ENCODE results near the gene RAVER2. TPM values are rescaled to one million over a fixed set of nuclear protein-coding genes. Genes with fewer than 3 reads are reported as not detected.

RAVER2 gene
- total and polyA plus RNA-seq, 2 experiments from 2014 or later = 7.8 to 24.6 TPM

- Mint-ChIP-seq H3K27ac (peak overlapping the region; percentile 93), H3K36me3 (ENCODE audit: low read depth) (peaks cover 12% of the 10 kb centered on the region; the same call in 2 of the 3 replicates), H3K27me3 (ENCODE audit: insufficient read depth, low read depth, poor library complexity) (no peaks in the 10 kb centered on the region), H3K4me3 (no peak overlapping the region), H3K4me1 (peaks cover 6% of the 10 kb centered on the region; the same call in 2 of the 3 replicates), H3K9me3 (no peaks in the 10 kb centered on the region; the same call in 2 of the 3 replicates)
- Histone ChIP-seq H3F3A (replicated peaks; ENCODE audit: low read depth) (no peaks in the 10 kb centered on the region), H4K20me1 (replicated peaks; ENCODE audit: insufficient read depth) (no peaks in the 10 kb centered on the region), H3K4me1 (ENCODE audit: insufficient read depth) (no peaks in the 10 kb centered on the region), H3K27ac (ENCODE audit: low read depth) (no peak overlapping the region), H3K27me3 (ENCODE audit: insufficient read depth) (no peaks in the 10 kb centered on the region), H3K36me3 (ENCODE audit: insufficient read depth) (no peaks in the 10 kb centered on the region), H2AFZ (no peak overlapping the region), H3K9me2 (ENCODE audit: insufficient read depth) (no peaks in the 10 kb centered on the region), H3K79me2 (replicated peaks; ENCODE audit: insufficient read depth) (no peaks in the 10 kb centered on the region), H3K4me2 (no peak overlapping the region), H3K4me3 (no peak overlapping the region)
- peak; percentile 82 for ATAC-seq
- TF ChIP-seq, protein P1, sequence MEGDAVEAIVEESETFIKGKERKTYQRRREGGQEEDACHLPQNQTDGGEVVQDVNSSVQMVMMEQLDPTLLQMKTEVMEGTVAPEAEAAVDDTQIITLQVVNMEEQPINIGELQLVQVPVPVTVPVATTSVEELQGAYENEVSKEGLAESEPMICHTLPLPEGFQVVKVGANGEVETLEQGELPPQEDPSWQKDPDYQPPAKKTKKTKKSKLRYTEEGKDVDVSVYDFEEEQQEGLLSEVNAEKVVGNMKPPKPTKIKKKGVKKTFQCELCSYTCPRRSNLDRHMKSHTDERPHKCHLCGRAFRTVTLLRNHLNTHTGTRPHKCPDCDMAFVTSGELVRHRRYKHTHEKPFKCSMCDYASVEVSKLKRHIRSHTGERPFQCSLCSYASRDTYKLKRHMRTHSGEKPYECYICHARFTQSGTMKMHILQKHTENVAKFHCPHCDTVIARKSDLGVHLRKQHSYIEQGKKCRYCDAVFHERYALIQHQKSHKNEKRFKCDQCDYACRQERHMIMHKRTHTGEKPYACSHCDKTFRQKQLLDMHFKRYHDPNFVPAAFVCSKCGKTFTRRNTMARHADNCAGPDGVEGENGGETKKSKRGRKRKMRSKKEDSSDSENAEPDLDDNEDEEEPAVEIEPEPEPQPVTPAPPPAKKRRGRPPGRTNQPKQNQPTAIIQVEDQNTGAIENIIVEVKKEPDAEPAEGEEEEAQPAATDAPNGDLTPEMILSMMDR (conservative IDR thresholded peaks at IDR 0.05; ENCODE audit: low read depth in 2 of 2) = peak; percentile 91 to 95
- TF ChIP-seq ZNF331 (CRISPR knock-in tag; IDR thresholded peaks at IDR 0.05; ENCODE audit: low read depth) (no peak), JUNB (IDR thresholded peaks at IDR 0.05; ENCODE audit: unreplicated experiment) (no peak)
- peak; percentile 90 for DNase-seq (ENCODE audit: low spot score)
Observed at GRCh38 chr1:64823691-64824476, 79.0 kb downstream of the RAVER2 start.

GRCh38 chr1:64826991-64827390, 82.1 kb downstream of the RAVER2 start:
- Mint-ChIP-seq H3K4me1 (peaks cover 14% of the 10 kb centered on the region), H3K4me3 (no peak overlapping the region), H3K36me3 (ENCODE audit: low read depth) (no peaks in the 10 kb centered on the region), H3K27ac (no peak overlapping the region), H3K9me3 (no peaks in the 10 kb centered on the region), H3K27me3 (ENCODE audit: insufficient read depth, low read depth, poor library complexity) (peaks cover 1% of the 10 kb centered on the region)
- H4K20me1 ChIP-seq (replicated peaks; ENCODE audit: insufficient read depth) = no peaks in the 10 kb centered on the region
- no peak for ATAC-seq
- no peak for DNase-seq (ENCODE audit: low spot score)
- H3K9me2 ChIP-seq (ENCODE audit: insufficient read depth) = no peaks in the 10 kb centered on the region
- H3K27ac ChIP-seq (ENCODE audit: low read depth) = no peak overlapping the region
- no peaks in the 10 kb centered on the region for H3F3A ChIP-seq (replicated peaks; ENCODE audit: low read depth)
- no peaks in the 10 kb centered on the region for H3K36me3 ChIP-seq (ENCODE audit: insufficient read depth)
- no peaks in the 10 kb centered on the region for H3K4me1 ChIP-seq (ENCODE audit: insufficient read depth)
- no peak overlapping the region for H2AFZ ChIP-seq
- H3K79me2 ChIP-seq (replicated peaks; ENCODE audit: insufficient read depth) = no peaks in the 10 kb centered on the region
- H3K4me3 ChIP-seq = no peak overlapping the region
- H3K27me3 ChIP-seq (ENCODE audit: insufficient read depth) = no peaks in the 10 kb centered on the region
- TF ChIP-seq POLR2AphosphoS5 (IDR thresholded peaks at IDR 0.05; ENCODE audit: low read depth) (no peak), CREB1 (CRISPR knock-in tag; IDR thresholded peaks at IDR 0.05; ENCODE audit: low read depth) (no peak), EZH2phosphoT487 (IDR thresholded peaks at IDR 0.05; ENCODE audit: unreplicated experiment) (no peak), NANOG (IDR thresholded peaks at IDR 0.05; ENCODE audit: borderline replicate concordance) (no peak), EZH2 (IDR thresholded peaks at IDR 0.05; ENCODE audit: low read depth, unreplicated experiment) (no peak), STAT1 (IDR thresholded peaks at IDR 0.05; ENCODE audit: unreplicated experiment) (no peak), JUNB (IDR thresholded peaks at IDR 0.05; ENCODE audit: unreplicated experiment) (no peak), ETS1 (IDR thresholded peaks at IDR 0.05) (no peak)
- TF ChIP-seq, protein P1 (conservative IDR thresholded peaks at IDR 0.05; ENCODE audit: low read depth in 2 of 2) = no peak
- TF ChIP-seq, protein P2, sequence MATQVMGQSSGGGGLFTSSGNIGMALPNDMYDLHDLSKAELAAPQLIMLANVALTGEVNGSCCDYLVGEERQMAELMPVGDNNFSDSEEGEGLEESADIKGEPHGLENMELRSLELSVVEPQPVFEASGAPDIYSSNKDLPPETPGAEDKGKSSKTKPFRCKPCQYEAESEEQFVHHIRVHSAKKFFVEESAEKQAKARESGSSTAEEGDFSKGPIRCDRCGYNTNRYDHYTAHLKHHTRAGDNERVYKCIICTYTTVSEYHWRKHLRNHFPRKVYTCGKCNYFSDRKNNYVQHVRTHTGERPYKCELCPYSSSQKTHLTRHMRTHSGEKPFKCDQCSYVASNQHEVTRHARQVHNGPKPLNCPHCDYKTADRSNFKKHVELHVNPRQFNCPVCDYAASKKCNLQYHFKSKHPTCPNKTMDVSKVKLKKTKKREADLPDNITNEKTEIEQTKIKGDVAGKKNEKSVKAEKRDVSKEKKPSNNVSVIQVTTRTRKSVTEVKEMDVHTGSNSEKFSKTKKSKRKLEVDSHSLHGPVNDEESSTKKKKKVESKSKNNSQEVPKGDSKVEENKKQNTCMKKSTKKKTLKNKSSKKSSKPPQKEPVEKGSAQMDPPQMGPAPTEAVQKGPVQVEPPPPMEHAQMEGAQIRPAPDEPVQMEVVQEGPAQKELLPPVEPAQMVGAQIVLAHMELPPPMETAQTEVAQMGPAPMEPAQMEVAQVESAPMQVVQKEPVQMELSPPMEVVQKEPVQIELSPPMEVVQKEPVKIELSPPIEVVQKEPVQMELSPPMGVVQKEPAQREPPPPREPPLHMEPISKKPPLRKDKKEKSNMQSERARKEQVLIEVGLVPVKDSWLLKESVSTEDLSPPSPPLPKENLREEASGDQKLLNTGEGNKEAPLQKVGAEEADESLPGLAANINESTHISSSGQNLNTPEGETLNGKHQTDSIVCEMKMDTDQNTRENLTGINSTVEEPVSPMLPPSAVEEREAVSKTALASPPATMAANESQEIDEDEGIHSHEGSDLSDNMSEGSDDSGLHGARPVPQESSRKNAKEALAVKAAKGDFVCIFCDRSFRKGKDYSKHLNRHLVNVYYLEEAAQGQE (IDR thresholded peaks at IDR 0.05; ENCODE audit: unreplicated experiment) = no peak
- no peak overlapping the region for H3K4me2 ChIP-seq

Measured in GM23338 (cell line).